Tibial nerve (tissue), 4 donors: ENCODE results near the gene SH3RF3. TPM values are rescaled to one million over a fixed set of nuclear protein-coding genes. Genes with fewer than 3 reads are reported as not detected.

ENCODE experiments used
- DNase-seq, 2 donors: peaks; one replicate each; pipeline ENCODE4 v3.0.0-alpha.2; 2019; ENCODE audit warnings: low spot score in 2 of 2
- H3K27ac ChIP-seq, 4 donors: fragments of 200-600 bp; sonication (generic) in 3 of 4; one replicate each; pipeline ENCODE4 v1.5.1; 2017 to 2019; ENCODE audit warnings: mild to moderate bottlenecking in 1 of 4
- H3K27me3 ChIP-seq, 2 donors: fragments of 200-600 bp; sonication (generic) in 1 of 2; one replicate each; pipeline versions ENCODE4 v1.5.1 to v1.6.0; 2017 to 2019
- H3K36me3 ChIP-seq, 3 donors: fragments of 200-600 bp; sonication (generic); one replicate each; pipeline ENCODE4 v1.5.1; 2018 to 2019
- H3K4me1 ChIP-seq, 4 donors: fragments of 200-600 bp; sonication (generic) in 3 of 4; one replicate each; pipeline ENCODE4 v1.5.1; 2017 to 2019
- H3K4me3 ChIP-seq, 4 donors: fragments of 200-600 bp; sonication (generic) in 3 of 4; one replicate each; pipeline ENCODE4 v1.5.1; 2017 to 2019; ENCODE audit warnings: mild to moderate bottlenecking in 1 of 4, moderate library complexity in 1 of 4
- H3K9me3 ChIP-seq, 4 donors: fragments of 200-600 bp; sonication (generic) in 3 of 4; one replicate each; pipeline ENCODE4 v1.5.1; 2017 to 2019
- EP300 ChIP-seq, 2 donors: sonication (generic); formaldehyde crosslinking; IDR thresholded peaks; one replicate each; pipeline ENCODE4 v1.6.1; 2017; ENCODE audit warnings: antibody characterized with exemption in 2 of 2, mild to moderate bottlenecking in 1 of 2
- POLR2A ChIP-seq, 2 donors: fragments of 450-650 bp; IDR thresholded peaks; one replicate each; pipeline ENCODE4 v1.6.1; 2017; ENCODE audit warnings: antibody characterized with exemption in 2 of 2, mild to moderate bottlenecking in 2 of 2, moderate library complexity in 2 of 2
- WGBS, 2 donors: methylation state at CpG; one replicate each; pipeline ENCODE4 v1.1.5; 2018; 5-methylcytosine and 5-hydroxymethylcytosine counted together
- total RNA-seq, 4 donors: library from RNA; depleted of rRNA; stranded (reverse); fragments of >200 nt; gene quantifications; one replicate each; pipeline ENCODE4 v1.1.0, GENCODE V29; 2016
- TF ChIP-seq, protein P1 (sequence below), 5 experiments: fragments of 200-600 bp in 3 of 5; fragments of 450-650 bp in 2 of 5; sonication (generic) in 3 of 5; IDR thresholded peaks; one replicate each; pipeline ENCODE4 v1.5.1; 2016 to 2019; ENCODE audit warnings: antibody characterized with exemption in 5 of 5, mild to moderate bottlenecking in 3 of 5, moderate library complexity in 2 of 5

Gene SH3RF3
- total RNA-seq, 4 donors from 2014 or later = 6.9 to 18.0 (median 11.4) TPM

- TF ChIP-seq POLR2A (IDR thresholded peaks at IDR 0.05) (no peak), EP300 (IDR thresholded peaks at IDR 0.05) (no peak)
- TF ChIP-seq, protein P1, sequence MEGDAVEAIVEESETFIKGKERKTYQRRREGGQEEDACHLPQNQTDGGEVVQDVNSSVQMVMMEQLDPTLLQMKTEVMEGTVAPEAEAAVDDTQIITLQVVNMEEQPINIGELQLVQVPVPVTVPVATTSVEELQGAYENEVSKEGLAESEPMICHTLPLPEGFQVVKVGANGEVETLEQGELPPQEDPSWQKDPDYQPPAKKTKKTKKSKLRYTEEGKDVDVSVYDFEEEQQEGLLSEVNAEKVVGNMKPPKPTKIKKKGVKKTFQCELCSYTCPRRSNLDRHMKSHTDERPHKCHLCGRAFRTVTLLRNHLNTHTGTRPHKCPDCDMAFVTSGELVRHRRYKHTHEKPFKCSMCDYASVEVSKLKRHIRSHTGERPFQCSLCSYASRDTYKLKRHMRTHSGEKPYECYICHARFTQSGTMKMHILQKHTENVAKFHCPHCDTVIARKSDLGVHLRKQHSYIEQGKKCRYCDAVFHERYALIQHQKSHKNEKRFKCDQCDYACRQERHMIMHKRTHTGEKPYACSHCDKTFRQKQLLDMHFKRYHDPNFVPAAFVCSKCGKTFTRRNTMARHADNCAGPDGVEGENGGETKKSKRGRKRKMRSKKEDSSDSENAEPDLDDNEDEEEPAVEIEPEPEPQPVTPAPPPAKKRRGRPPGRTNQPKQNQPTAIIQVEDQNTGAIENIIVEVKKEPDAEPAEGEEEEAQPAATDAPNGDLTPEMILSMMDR (IDR thresholded peaks at IDR 0.05) = no peak
- Histone ChIP-seq H3K4me1 (peaks cover 0 to 6% (median 0%) of the 10 kb centered on the region in 4 donors), H3K27me3 (no peaks in the 10 kb centered on the region), H3K36me3 (no peaks in the 10 kb centered on the region), H3K4me3 (no peak overlapping the region), H3K9me3 (no peaks in the 10 kb centered on the region), H3K27ac (no peak overlapping the region)
- WGBS, 2 donors = 62 to 68% methylated on average over 8 of the region's 8 CpGs
- DNase-seq = no peak
Observed at GRCh38 chr2:109387778-109388469, 258.9 kb downstream of the SH3RF3 start.

DNA sequence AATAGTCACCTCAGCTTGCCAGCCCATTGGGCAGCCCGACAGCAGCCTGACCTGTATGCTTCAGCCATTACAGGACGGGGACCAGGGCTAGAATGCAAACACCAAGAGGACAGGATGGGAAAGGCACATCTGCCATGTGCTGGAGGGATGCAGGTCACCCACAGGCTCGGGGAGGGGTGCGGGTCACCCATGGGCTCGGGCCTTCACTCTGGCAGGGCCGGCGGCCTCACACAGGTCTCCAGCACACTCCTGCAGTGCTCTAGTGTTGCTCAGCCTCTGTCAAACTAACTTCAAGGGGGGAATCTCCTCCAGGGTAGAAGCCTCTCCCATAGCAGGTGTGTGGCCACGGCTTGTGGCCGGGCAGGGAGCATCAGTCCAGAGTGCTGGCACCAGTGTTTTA is 262.2 kb downstream of the SH3RF3 start:
- H3K4me3 ChIP-seq = no peak overlapping the region
- TF ChIP-seq POLR2A (IDR thresholded peaks at IDR 0.05) (no peak), EP300 (IDR thresholded peaks at IDR 0.05) (no peak)
- TF ChIP-seq, protein P1 (IDR thresholded peaks at IDR 0.05) = no peak
- no peaks in the 10 kb centered on the region for H3K27me3 ChIP-seq
- H3K9me3 ChIP-seq = no peaks in the 10 kb centered on the region
- H3K27ac ChIP-seq = no peak overlapping the region
- H3K36me3 ChIP-seq = no peaks in the 10 kb centered on the region
- WGBS, 2 donors = 92 to 97% methylated on average over 5 to 9 of the region's 9 CpGs
- H3K4me1 ChIP-seq = no peaks in the 10 kb centered on the region
- no peak for DNase-seq

DNA sequence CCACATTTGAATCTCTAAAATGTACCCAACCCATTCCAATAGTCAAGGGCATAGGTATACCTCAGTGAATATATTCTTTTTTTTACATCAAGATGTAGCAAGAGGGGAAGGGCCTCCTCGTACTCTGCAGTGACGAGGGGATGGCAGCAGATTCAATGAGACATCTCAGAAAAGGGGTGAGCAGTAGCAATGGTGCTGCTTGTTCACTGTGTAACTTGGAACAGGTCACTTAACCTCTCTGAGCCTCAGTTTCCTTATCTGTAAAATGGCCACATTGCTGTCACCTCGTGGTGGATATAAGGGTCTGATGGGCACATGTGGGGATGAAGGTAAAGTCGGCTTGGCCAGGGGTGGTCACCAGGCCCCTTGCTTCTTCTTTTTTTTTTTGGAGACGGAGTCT is 263.1 kb downstream of the SH3RF3 start:
- no peak for DNase-seq
- H3K27me3 ChIP-seq = no peaks in the 10 kb centered on the region
- H3K27ac ChIP-seq = no peak overlapping the region
- WGBS, 2 donors = 96 to 99% methylated on average over 5 of the region's 5 CpGs
- no peaks in the 10 kb centered on the region for H3K4me1 ChIP-seq
- H3K36me3 ChIP-seq = no peaks in the 10 kb centered on the region
- TF ChIP-seq EP300 (IDR thresholded peaks at IDR 0.05) = no peak
- no peak for TF ChIP-seq POLR2A (IDR thresholded peaks at IDR 0.05)
- TF ChIP-seq, protein P1 (IDR thresholded peaks at IDR 0.05) = no peak
- H3K9me3 ChIP-seq = no peaks in the 10 kb centered on the region
- H3K4me3 ChIP-seq = no peak overlapping the region

DNA sequence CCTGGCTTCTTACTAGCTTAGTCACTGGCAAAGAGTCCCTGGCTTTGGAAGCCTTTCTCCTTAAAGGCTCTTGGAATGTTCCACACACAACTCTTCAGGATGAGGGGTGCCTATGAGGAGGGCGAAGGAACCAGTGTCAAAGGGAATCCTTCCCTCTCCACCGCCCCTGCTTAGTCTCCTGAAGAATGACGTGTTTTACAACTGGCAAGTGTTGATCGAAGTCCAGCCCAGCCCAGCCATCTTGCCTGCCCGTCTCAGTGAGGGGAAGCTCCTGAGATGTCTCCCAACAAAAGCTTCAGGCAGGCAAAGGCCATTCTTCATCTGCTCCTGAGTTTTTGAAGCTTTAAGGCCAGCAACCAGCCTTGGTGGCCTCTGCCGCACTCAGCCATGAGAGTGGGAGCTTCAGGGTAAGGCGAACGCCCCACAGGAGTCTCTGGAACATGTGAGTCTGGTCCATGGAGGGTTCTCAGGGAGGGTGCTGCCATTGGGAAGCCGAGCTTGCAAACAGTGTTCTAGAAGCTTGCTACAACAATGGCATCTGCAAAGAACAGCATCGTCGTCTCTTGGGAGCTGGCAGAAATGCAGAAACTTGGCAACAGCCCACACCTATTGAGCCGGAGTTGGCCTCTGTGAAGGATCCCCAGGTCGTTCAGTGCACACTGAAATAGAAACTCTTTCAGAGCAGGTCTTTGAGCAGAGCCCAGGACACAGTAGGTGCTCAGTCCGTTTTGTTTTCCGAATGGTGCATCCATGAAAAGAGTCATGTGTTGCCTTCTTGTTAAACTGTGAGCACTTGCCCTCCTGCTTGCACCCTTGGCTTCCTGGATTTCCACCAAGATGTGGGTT is 264.0 kb downstream of the SH3RF3 start:
- no peaks in the 10 kb centered on the region for H3K4me1 ChIP-seq
- no peak overlapping the region for H3K27ac ChIP-seq
- DNase-seq = no peak
- H3K9me3 ChIP-seq = no peaks in the 10 kb centered on the region
- TF ChIP-seq, protein P1 (IDR thresholded peaks at IDR 0.05) = no peak
- no peak for TF ChIP-seq POLR2A (IDR thresholded peaks at IDR 0.05)
- TF ChIP-seq EP300 (IDR thresholded peaks at IDR 0.05) = no peak
- WGBS, 2 donors = 76 to 87% methylated on average over 15 of the region's 15 CpGs
- no peak overlapping the region for H3K4me3 ChIP-seq
- H3K36me3 ChIP-seq = no peaks in the 10 kb centered on the region
- no peaks in the 10 kb centered on the region for H3K27me3 ChIP-seq

DNA sequence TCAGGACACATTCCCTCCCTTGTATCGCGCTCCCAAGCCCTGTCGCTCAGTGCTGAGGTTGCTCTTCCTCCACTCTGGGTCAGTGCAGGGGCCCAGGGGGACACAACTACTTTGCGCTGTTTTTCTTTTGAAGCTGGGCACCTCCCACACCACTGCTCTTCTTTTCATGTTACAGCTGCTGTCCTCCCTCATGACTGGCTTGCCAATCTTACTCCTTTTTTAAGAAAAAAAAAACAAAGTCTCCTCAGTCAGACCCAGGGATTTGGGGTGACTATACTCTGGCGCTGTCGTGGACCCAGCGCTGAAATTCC is 264.6 kb downstream of the SH3RF3 start:
- Histone ChIP-seq H3K9me3 (no peaks in the 10 kb centered on the region), H3K27ac (no peak overlapping the region), H3K4me3 (no peak overlapping the region), H3K36me3 (no peaks in the 10 kb centered on the region), H3K27me3 (no peaks in the 10 kb centered on the region), H3K4me1 (no peaks in the 10 kb centered on the region)
- WGBS, 2 donors = 93% methylated on average over 7 of the region's 7 CpGs
- DNase-seq = no peak
- TF ChIP-seq, protein P1 (IDR thresholded peaks at IDR 0.05) = no peak
- no peak for TF ChIP-seq EP300 (IDR thresholded peaks at IDR 0.05)
- no peak for TF ChIP-seq POLR2A (IDR thresholded peaks at IDR 0.05)
